HepG2 (cell line): ENCODE data around the gene FCRL5. TPM values are rescaled to one million over a fixed set of nuclear protein-coding genes. Genes with fewer than 3 reads are reported as not detected.

Source experiments
- ATAC-seq: fragments of 200-7000 bp; cut with Tn5 transposase; 3 replicates; pipeline ENCODE4 v1.9.1; 2020; ENCODE audit warnings: mild to moderate bottlenecking, moderate library complexity
- BruUV-seq: library from RNA; stranded (reverse); fragments of 400-500 nt; replicated peaks from 2 replicates; lab custom pipeline; 2021; lab: Mats Ljungman, UMichigan
- CTCF ChIA-PET: fragments of 300-600 bp; formaldehyde crosslinking; extraction: SDS; loops from one replicate; lab custom pipeline; 2021; ENCODE audit warnings: low total read pairs, inconsistent platforms, low intra/inter-chr PET ratio; lab: Yijun Ruan, JAX
- POLR2A ChIA-PET: fragments of 350-600 bp; sonication (Branson Sonifier 250); formaldehyde crosslinking; loops from one replicate; lab custom pipeline; 2020; ENCODE audit warnings: antibody characterized with exemption, inconsistent platforms; lab: Yijun Ruan, JAX
- DNase-seq: peaks from one replicate; pipeline ENCODE4 v3.0.0-alpha.2; 2015; ENCODE audit warnings: low spot score
- FAIRE-seq: peaks from 3 replicates; lab custom pipeline; 2011; peaks lifted over from hg19 to GRCh38; lab: Jason Lieb, UNC
- H2AFZ ChIP-seq: one replicate; pipeline ENCODE4 v1.6.1; 2011; ENCODE audit warnings: low read length, inconsistent platforms
- H3K27ac ChIP-seq: fragments of 300-600 bp; 3 replicates; pipeline ENCODE4 v1.8.0; 2011; ENCODE audit warnings: mixed run types, mild to moderate bottlenecking, mixed read lengths, low read length, inconsistent platforms; ENCODE audit not compliant: insufficient read depth; ENCODE audit errors: extremely low read length
- H3K27me3 ChIP-seq, 2 experiments: fragments of 200-600 bp in 1 of 2; 2 replicates in 1 of 2; 3 replicates in 1 of 2; pipeline versions ENCODE4 v1.6.0 to v1.8.0; 2011; ENCODE audit warnings: low read length in 2 of 2, mild to moderate bottlenecking in 2 of 2, moderate library complexity in 2 of 2, inconsistent platforms in 1 of 2; ENCODE audit not compliant: insufficient read depth in 2 of 2, control insufficient read depth in 1 of 2
- H3K36me3 ChIP-seq, 2 experiments: fragments of 200-600 bp in 1 of 2; replicated peaks in 1 of 2; 2 replicates in 1 of 2; 3 replicates in 1 of 2; pipeline versions ENCODE4 v1.5.1 to v1.8.0; 2011; ENCODE audit warnings: low read length in 2 of 2, inconsistent platforms in 1 of 2; ENCODE audit not compliant: insufficient read depth in 2 of 2, control insufficient read depth in 1 of 2
- H3K4me1 ChIP-seq: 2 replicates; pipeline ENCODE4 v1.5.1; 2012; ENCODE audit warnings: low read length, inconsistent platforms; ENCODE audit not compliant: insufficient read depth
- H3K4me2 ChIP-seq: 2 replicates; pipeline ENCODE4 v1.6.0; 2011; ENCODE audit warnings: low read depth, low read length, inconsistent platforms
- H3K4me3 ChIP-seq, 3 experiments: fragments of 200-600 bp in 1 of 3; sonication (generic), shearing (Covaris generic) in 1 of 3; replicated peaks in 1 of 3; 2 replicates each; pipeline ENCODE4 v1.5.1; 2011 to 2016; ENCODE audit warnings: low read length in 3 of 3, inconsistent platforms in 2 of 3, low read depth in 2 of 3, mild to moderate bottlenecking in 2 of 3, control low read depth in 1 of 3, mixed read lengths in 1 of 3; ENCODE audit not compliant: insufficient read depth in 1 of 3
- H3K79me2 ChIP-seq: one replicate; pipeline ENCODE4 v1.6.1; 2011; ENCODE audit warnings: low read length, inconsistent platforms; ENCODE audit not compliant: insufficient read depth
- H3K9ac ChIP-seq: 2 replicates; pipeline ENCODE4 v1.6.0; 2011; ENCODE audit warnings: mild to moderate bottlenecking, low read depth, low read length, inconsistent platforms; ENCODE audit not compliant: insufficient read depth
- H3K9me3 ChIP-seq: 2 replicates; pipeline ENCODE4 v1.5.1; 2012; ENCODE audit warnings: mild to moderate bottlenecking, low read length
- H4K20me1 ChIP-seq: 2 replicates; pipeline ENCODE4 v1.6.0; 2011; ENCODE audit warnings: inconsistent platforms, mild to moderate bottlenecking, low read length, moderate library complexity; ENCODE audit not compliant: insufficient read depth
- AGO1 ChIP-seq: fragments of 200-400 bp; formaldehyde crosslinking; IDR thresholded peaks from 2 replicates; pipeline ENCODE4 v1.6.1; 2017; ENCODE audit warnings: mild to moderate bottlenecking, low read depth, low read length, moderate library complexity; ENCODE audit not compliant: poor library complexity, severe bottlenecking
- AKAP8 ChIP-seq: sonication (generic); formaldehyde crosslinking; IDR thresholded peaks from 2 replicates; pipeline ENCODE4 v1.5.1; 2020; ENCODE audit warnings: mild to moderate bottlenecking, missing genetic modification reagents
- ATM ChIP-seq: fragments of 450-650 bp; IDR thresholded peaks from 2 replicates; pipeline ENCODE4 v1.7.1; 2017; ENCODE audit warnings: mild to moderate bottlenecking, borderline replicate concordance
- CENPT ChIP-seq: sonication (generic); formaldehyde crosslinking; IDR thresholded peaks from 2 replicates; pipeline ENCODE4 v1.8.0; 2022; ENCODE audit warnings: low read depth, mild to moderate bottlenecking, moderate library complexity, missing genetic modification reagents
- ELF1 ChIP-seq: sonication (generic); formaldehyde crosslinking; IDR thresholded peaks from 2 replicates; pipeline ENCODE4 v1.4.0; 2020; ENCODE audit warnings: missing genetic modification reagents
- ETV6 ChIP-seq: sonication (generic); formaldehyde crosslinking; conservative IDR thresholded peaks from 2 replicates; pipeline ENCODE4 v1.4.0; 2020; ENCODE audit warnings: missing genetic modification reagents
- FLYWCH1 ChIP-seq: sonication (generic); formaldehyde crosslinking; IDR thresholded peaks from 2 replicates; pipeline ENCODE4 v1.8.1; 2023; ENCODE audit warnings: mild to moderate bottlenecking, missing genetic modification reagents
- HOXA9 ChIP-seq: sonication (generic); formaldehyde crosslinking; IDR thresholded peaks from 2 replicates; pipeline ENCODE4 v1.8.1; 2022; ENCODE audit warnings: missing genetic modification reagents, mild to moderate bottlenecking, moderate library complexity, borderline replicate concordance
- JUN ChIP-seq: sonication (generic); formaldehyde crosslinking; IDR thresholded peaks from 2 replicates; pipeline ENCODE4 v1.4.0; 2020; ENCODE audit warnings: mild to moderate bottlenecking, missing genetic modification reagents
- NCOA1 ChIP-seq: sonication (generic); formaldehyde crosslinking; IDR thresholded peaks from 2 replicates; pipeline ENCODE4 v1.9.0; 2021; ENCODE audit warnings: missing genetic modification reagents
- NCOA5 ChIP-seq: sonication (generic); formaldehyde crosslinking; IDR thresholded peaks from 2 replicates; pipeline ENCODE4 v1.4.0; 2020; ENCODE audit warnings: missing genetic modification reagents
- PCBP2 ChIP-seq: fragments of 200-400 bp; formaldehyde crosslinking; optimal IDR thresholded peaks from 2 replicates; pipeline ENCODE3; 2018; ENCODE audit warnings: low read length, low read depth; ENCODE audit not compliant: poor library complexity, severe bottlenecking
- PRMT3 ChIP-seq: sonication (generic); formaldehyde crosslinking; IDR thresholded peaks from 2 replicates; pipeline ENCODE4 v1.8.1; 2022; ENCODE audit warnings: low read depth, mild to moderate bottlenecking, moderate library complexity, missing genetic modification reagents, borderline replicate concordance
- STAG1 ChIP-seq: sonication (generic); formaldehyde crosslinking; IDR thresholded peaks from 2 replicates; pipeline ENCODE4 v1.4.0; 2020; ENCODE audit warnings: missing genetic modification reagents
- TEAD2 ChIP-seq: sonication (generic); formaldehyde crosslinking; IDR thresholded peaks from 2 replicates; pipeline ENCODE4 v1.9.0; 2021; ENCODE audit warnings: missing genetic modification reagents
- XBP1 ChIP-seq: sonication (generic); formaldehyde crosslinking; IDR thresholded peaks from 2 replicates; pipeline ENCODE4 v1.5.0; 2020; ENCODE audit warnings: missing genetic modification reagents
- ZMYM2 ChIP-seq: sonication (generic); formaldehyde crosslinking; IDR thresholded peaks from 2 replicates; pipeline ENCODE4 v1.8.0; 2022; ENCODE audit warnings: mild to moderate bottlenecking, missing genetic modification reagents
- ZNF121 ChIP-seq: sonication (generic); formaldehyde crosslinking; IDR thresholded peaks from 2 replicates; pipeline ENCODE4 v1.5.0; 2020; ENCODE audit warnings: mild to moderate bottlenecking, missing genetic modification reagents
- ZNF138 ChIP-seq: sonication (generic); formaldehyde crosslinking; IDR thresholded peaks from 2 replicates; pipeline ENCODE4 v1.5.0; 2020; ENCODE audit warnings: mild to moderate bottlenecking, low read depth, missing genetic modification reagents
- ZSCAN22 ChIP-seq: sonication (generic); formaldehyde crosslinking; IDR thresholded peaks from 2 replicates; pipeline ENCODE4 v1.4.0; 2020; ENCODE audit warnings: mild to moderate bottlenecking, missing genetic modification reagents
- WGBS: methylation state at CpG from one replicate; pipeline ENCODE4 v1.1.6; 2017; ENCODE audit warnings: low lambda C conversion rate; 5-methylcytosine and 5-hydroxymethylcytosine counted together
- in situ Hi-C: cut with HindIII; loops from 2 replicates; pipeline ENCODE4 v1.10.0; 2017; ENCODE audit warnings: low pct_unique_long_range_greater_than_20kb; ENCODE audit not compliant: extremely low pct_ligation_motif_present
- intact Hi-C: fragments of 100-400 bp; cut with micrococcal nuclease; formaldehyde crosslinking; loops from one replicate; pipeline ENCODE4 v1.10.0; 2022; ENCODE audit not compliant: unreplicated experiment
- polyA plus RNA-seq, 8 experiments: library from polyadenylated mRNA; depleted of rRNA in 3 of 8; stranded (reverse) in 7 of 8; unstranded in 1 of 8; fragments of >200 nt; fragmentation: Illumina TruSeq in 4 of 8; extraction: Trizol in 4 of 8; gene quantifications; 2 replicates each; pipeline versions ENCODE4 v1.2.1 to v1.2.3, GENCODE V29; 2011 to 2016; ENCODE audit warnings: low read depth in 4 of 8, missing spikeins in 1 of 8, mixed read lengths in 1 of 8; ENCODE audit not compliant: insufficient read depth in 1 of 8
- total RNA-seq, 5 experiments: library from RNA; depleted of rRNA; stranded (reverse); fragments of >200 nt; fragmentation: Illumina TruSeq; extraction: Trizol; gene quantifications; 2 replicates each; pipeline ENCODE4 v1.2.3, GENCODE V29; 2016; ENCODE audit warnings: low read depth in 1 of 5

Gene FCRL5
- total and polyA plus RNA-seq, 2 of the 13 experiments (the other 11 are each of a cell fraction or from before 2014, with no cell fraction given) = not detected

DNA sequence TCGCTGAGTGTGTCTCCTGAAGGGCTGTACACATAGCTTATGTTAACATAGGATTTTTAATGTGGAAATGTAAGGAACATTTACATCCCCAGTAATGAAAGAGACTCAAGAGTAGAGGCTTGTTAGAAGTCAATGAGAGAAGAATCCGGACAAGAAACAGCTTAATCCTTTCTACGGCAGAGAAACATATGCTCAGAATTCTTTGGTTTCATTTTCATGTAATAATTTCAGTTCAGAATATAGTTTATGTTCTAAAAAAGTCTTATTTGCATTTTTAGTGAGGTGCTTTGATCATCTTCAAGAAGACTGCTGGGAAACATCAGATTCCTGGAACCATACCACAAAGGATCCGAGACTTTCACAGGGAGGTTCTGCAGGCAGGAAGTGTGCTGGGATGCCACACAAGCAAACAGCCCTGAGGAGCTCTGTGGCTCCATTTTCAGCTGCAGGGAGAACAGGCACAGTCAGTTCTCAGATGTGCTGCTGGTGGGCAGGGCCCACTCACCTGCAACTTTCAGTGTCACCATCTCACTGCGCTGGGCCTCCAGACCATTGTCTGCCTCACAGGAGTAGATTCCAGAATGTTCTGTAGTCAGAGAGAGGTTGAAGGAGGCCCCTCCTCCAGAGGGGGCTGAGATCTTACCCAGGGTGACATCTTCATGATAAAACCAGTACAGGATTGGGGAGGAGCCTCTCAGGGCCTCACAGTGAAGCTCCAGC lies 28.4 kb downstream of the FCRL5 start:
- BruUV-seq = no TSS peak
- POLR2A ChIA-PET = no interaction called here
- Histone ChIP-seq H3K27ac (no peak overlapping the region), H3K4me3 (no peak overlapping the region), H3K4me2 (no peak overlapping the region), H3K27me3 (peaks cover 0 to 14% of the 10 kb centered on the region in 2 experiments; a peak in 3 of 5 replicates), H3K79me2 (no peaks in the 10 kb centered on the region), H3K36me3 (no peaks in the 10 kb centered on the region), H3K9me3 (no peaks in the 10 kb centered on the region), H3K9ac (no peak overlapping the region), H2AFZ (no peak overlapping the region), H3K4me1 (no peaks in the 10 kb centered on the region), H4K20me1 (no peaks in the 10 kb centered on the region)
- WGBS = 37% methylated on average over 5 of the region's 5 CpGs
- intact Hi-C loops (no loop called here), in situ Hi-C loops (no loop called here)
- ATAC-seq (no peak), FAIRE-seq (no peak), DNase-seq (no peak)
- no peak for TF ChIP-seq TEAD2 (CRISPR knock-in tag)
- no peak for TF ChIP-seq AGO1
- no peak for TF ChIP-seq FLYWCH1
- TF ChIP-seq HOXA9 (CRISPR knock-in tag) = no peak
- TF ChIP-seq ZSCAN22 (CRISPR knock-in tag) = no peak
- TF ChIP-seq NCOA1 (CRISPR knock-in tag) = no peak
- CTCF ChIA-PET = no interaction called here

DNA sequence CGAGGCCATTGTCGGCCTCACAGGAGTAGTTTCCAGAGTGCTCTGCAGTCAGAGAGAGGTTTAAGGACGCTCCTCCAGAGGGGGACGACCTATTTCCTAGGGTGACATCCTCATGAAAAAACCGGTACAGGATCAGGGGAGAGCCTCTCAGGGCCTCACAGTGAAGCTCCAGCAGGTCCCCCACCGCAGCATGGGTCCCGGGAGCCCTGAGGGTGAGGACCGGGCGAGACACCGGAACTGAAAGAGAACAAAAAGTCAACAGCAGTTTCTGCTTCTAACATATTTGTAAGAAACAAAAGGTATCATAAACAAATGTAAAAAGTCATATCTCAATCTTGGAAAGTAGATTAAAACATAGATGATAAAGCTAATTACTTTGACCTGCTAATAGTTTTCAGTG lies 31.3 kb downstream of the FCRL5 start:
- TF ChIP-seq AKAP8 (CRISPR knock-in tag) (no peak), NCOA5 (no peak), PRMT3 (no peak), JUN (no peak), TEAD2 (CRISPR knock-in tag) (no peak), ZNF138 (CRISPR knock-in tag) (no peak), ATM (no peak), ELF1 (CRISPR knock-in tag) (no peak), STAG1 (CRISPR knock-in tag) (no peak), PCBP2 (no peak), ZNF121 (CRISPR knock-in tag) (no peak), ETV6 (no peak), CENPT (no peak), XBP1 (CRISPR knock-in tag) (no peak), ZMYM2 (CRISPR knock-in tag) (no peak)
- Histone ChIP-seq H3K36me3 (no peaks in the 10 kb centered on the region), H3K4me1 (no peaks in the 10 kb centered on the region), H3K9ac (no peak overlapping the region), H3K4me3 (no peak overlapping the region), H3K9me3 (no peaks in the 10 kb centered on the region), H3K79me2 (no peaks in the 10 kb centered on the region), H4K20me1 (no peaks in the 10 kb centered on the region), H3K4me2 (no peak overlapping the region), H3K27ac (no peak overlapping the region), H3K27me3 (peaks cover 0 to 14% of the 10 kb centered on the region in 2 experiments; a peak in 2 of 5 replicates), H2AFZ (no peak overlapping the region)
- no peak for FAIRE-seq
- DNase-seq = no peak
- no TSS peak for BruUV-seq
- no peak for ATAC-seq
- in situ Hi-C loops (no loop called here), intact Hi-C loops (no loop called here)
- CTCF ChIA-PET = no interaction called here
- POLR2A ChIA-PET = no interaction called here
- WGBS = 36% methylated on average over 8 of the region's 10 CpGs
